Fibroblast of upper back skin (primary cell): ENCODE results near the gene NUTM2A.
"Not testable (repeated sequence)": the region's sequence is repeated elsewhere in the genome, so short reads cannot be mapped to it uniquely, and the experiment has no call there.

Experiments used
- DNase-seq: peaks from one replicate; pipeline ENCODE4 v3.0.0-alpha.2; 2013

The NUTM2A gene, protein sequence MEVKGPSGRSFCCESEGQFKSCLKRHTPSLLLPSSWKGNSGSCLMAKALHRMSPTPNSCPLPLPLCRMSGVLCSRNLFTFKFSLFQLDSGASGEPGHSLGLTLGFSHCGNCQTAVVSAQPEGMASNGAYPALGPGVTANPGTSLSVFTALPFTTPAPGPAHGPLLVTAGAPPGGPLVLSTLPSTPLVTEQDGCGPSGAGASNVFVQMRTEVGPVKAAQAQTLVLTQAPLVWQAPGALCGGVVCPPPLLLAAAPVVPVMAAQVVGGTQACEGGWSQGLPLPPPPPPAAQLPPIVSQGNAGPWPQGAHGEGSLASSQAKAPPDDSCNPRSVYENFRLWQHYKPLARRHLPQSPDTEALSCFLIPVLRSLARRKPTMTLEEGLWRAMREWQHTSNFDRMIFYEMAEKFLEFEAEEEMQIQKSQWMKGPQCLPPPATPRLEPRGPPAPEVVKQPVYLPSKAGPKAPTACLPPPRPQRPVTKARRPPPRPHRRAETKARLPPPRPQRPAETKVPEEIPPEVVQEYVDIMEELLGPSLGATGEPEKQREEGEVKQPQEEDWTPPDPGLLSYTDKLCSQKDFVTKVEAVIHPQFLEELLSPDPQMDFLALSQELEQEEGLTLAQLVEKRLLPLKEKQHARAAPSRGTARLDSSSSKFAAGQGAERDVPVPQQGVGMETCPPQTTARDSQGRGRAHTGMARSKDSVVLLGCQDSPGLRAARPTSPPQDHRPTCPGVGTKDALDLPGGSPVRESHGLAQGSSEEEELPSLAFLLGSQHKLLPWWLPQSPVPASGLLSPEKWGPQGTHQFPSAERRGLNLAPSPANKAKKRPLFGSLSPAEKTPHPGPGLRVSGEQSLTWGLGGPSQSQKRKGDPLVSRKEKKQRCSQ

DNA sequence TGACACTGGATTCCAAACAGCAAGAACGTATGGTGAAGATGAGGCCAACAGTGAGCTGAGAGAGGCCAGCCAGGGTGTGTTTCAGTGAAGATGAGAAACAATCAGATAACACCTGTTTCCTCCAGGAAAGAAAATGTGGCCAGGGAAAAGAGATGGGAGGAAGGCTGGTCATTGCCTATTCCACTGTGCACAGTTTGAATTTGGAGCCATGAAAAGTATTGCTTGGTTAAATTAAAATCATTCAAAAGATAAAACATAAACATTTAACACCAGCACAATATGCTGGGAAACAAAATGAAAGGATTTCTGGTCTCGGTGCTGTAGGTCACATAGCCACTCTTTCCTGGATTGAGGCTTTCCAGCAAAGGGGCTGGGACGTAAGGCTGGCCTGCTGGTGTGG lies at the start of gene NUTM2A:
NUTM2A (plus strand) TSS at position 301 of the 400 bp plus-strand sequence. CDS start 383 bp downstream, outside the sequence.
- not testable (repeated sequence) for DNase-seq

- not testable (repeated sequence) for DNase-seq
Observed at GRCh38 chr10:87177587-87177986, 47.7 kb upstream of the NUTM2A start.

- DNase-seq, result not testable (repeated sequence)
Observed at GRCh38 chr10:87184421-87184820, 40.8 kb upstream of the NUTM2A start.

DNA sequence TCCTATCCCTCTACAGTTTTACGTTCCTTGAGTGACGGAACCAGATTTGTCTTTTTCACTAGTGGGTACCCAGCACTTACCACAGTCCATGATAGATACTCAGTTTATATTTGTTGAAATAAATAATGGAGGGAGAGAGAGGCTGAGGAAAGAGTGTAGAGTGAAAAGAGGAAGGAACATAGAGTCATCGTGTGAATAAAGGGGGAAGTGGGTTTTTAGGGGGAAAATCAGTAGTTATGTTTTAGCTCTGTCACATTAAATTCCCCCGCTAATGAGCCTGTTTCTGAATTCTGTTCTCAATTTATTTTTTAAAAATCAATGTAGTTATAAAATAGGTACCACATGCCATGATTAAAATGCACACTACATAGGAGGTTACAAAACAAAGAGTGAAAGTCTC lies 39.2 kb upstream of the NUTM2A start:
- not testable (repeated sequence) for DNase-seq

GRCh38 chr10:87187573-87187972 lies 37.7 kb upstream of the NUTM2A start:
- not testable (repeated sequence) for DNase-seq

DNA sequence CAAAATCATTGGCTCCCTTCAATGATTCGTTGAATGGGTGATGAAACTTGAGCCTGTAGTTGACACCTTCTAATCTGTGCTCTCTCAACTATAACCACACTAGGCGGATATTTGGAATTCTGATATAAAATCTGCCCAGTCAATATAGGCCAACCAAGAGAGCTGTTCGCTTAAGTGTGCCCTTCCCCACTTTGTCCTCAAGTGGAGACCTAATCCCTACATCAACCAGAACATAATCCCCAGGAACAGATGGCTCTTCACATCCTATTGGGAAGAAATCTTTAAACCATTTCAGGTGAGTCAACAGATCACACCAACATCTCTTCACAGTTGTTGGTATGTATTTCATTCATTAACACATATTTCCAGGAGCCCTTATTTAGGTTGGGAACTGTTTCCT lies 33.4 kb upstream of the NUTM2A start:
- DNase-seq, result not testable (repeated sequence)

DNA sequence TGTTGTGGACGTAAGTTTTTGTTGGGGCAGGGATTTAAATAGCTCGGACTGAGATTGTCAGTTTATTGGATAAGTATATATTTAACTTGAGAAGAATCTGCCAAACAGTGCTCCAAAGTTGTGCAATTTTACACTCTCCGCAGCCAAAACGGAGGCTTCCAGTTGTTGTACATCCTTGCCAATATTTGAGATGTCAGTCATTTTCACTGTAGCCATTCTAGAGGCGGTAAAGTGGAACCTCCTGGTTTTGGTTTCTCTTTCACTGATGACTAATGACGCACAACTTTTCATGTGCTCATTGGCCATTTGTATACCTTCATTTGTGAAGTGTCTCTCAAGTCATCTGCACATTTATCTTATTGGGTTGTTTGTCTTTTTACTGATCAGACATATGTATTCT lies 24.3 kb upstream of the NUTM2A start:
- DNase-seq, result peak; percentile 31

DNA sequence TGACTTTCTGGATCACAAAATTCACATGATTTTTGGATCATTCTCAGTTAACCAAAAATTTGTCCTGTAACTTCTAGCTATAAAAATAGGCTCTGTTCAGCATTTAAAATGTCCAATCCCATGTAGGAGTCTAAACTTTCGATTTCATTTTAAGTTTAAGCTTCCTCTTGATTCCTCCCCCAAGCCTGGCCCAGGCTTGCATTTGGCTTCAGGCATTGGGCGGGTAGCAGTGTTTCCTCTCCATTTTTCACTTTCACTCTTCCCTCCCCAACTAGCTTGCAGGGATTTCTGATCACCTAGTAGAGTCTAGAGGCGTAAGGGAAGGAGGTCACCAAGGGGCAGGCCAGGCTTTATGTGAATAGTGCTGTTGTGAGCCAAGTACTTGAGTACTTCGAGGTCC lies 20.4 kb upstream of the NUTM2A start:
- DNase-seq, result not testable (repeated sequence)

DNA sequence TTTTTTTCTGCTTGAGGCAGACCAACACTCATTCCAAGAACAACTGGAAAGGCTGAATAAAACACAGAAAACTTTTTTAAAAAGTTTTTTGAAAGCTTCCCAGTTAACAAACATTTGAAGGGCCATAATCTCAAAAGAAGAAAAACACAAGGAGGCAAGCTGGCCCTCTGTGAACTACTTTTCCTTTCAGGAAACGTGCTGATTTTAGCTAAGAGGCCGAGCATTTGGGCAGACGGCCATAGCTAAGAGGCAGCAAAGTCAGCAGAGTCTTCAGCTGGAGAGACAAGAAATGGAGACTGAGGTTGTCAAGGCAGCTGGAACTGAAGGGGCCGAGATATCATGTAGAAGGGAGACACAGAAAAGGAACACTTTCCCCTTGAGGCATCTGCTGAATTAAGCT lies 18.3 kb upstream of the NUTM2A start:
- DNase-seq, result not testable (repeated sequence)

DNA sequence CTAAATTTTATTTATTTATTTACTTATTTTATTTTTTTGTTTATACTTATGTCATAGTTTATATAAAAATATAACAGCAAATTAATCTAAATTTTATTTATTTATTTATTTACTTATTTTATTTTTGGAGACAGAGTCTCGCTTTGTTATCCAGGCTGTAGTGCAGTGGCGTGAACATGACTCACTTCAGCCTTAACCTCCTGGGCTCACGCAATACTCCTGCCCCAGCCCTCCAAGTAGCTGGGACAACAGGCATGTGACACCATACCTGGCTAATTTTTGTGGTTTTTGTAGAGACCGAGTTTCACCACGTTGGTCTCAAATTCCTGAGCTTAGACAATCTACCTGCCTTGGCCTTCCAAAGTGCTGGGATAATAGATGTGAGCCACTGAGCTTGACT lies 14.9 kb upstream of the NUTM2A start:
- not testable (repeated sequence) for DNase-seq

DNA sequence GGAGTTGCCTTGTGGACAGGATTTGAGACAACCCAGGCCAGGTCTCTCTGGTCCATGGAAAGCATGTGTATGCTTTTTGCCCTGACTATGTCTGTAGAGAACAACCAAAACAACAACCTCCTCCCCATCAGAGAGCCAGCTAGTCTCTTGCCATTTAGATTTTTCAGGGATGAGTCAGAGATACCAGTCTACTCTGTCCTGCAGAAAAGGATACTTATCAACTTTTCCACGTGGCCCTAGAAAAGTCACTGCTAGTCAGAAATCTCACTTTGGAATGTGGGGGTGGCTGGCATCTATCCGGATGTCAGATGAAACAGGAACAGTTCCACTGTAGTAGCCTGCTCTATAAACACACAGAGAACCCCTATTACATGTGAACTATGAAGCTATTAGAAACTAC lies 13.4 kb upstream of the NUTM2A start:
- DNase-seq, result peak; percentile 11

DNA sequence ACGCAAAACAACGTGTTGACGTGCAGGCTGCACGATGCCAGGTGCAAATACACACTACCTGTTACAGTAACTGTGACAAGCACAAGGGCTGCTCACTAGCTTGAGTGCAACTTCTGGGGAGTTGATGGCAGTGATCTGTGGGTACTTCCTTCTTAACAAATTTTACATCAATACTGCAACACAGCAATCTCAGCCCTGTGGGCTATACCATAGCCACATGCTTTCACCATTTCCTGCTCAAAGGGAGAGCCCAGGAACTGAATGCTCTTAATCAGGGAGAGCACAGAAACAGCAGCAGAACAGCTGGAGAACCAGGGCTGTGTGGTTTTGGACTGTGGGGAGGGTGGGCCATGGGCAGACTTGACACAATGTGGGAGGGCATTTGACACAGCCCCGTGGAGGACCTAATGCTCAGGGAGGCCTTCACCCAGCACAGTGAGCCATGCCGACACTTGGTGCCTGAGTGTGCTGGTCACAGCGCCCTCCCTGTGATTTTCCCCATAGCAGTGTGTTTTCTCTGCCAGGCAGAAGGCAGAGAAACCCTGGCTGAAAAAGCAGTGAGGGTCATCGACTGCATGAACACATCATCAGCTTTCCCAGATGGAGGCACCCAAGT lies 12.0 kb upstream of the NUTM2A start:
- not testable (repeated sequence) for DNase-seq

- not testable (repeated sequence) for DNase-seq
Observed at GRCh38 chr10:87213806-87214205, 11.4 kb upstream of the NUTM2A start.

DNA sequence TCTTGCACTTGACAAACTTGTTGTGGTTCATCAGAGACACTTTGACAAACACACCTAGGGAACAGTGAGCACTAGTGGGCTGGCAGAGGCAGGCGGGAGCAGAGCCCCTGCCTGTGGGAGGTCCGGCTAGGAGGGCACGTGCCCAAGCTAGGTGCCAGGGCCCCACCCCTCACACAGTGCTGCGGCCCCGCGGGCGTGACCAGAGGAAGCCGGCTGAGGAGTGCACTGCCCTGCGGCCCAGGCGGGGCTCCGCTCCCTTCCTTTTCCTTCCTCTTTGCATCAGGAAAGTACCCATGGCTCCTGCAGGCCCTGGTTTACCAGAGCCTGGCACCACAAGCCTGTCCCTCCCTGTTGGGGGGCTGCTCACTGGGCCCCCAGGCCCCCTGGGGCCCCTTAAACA lies 9.1 kb upstream of the NUTM2A start:
- not testable (repeated sequence) for DNase-seq

- not testable (repeated sequence) for DNase-seq
Observed at GRCh38 chr10:87219370-87219769, 5.9 kb upstream of the NUTM2A start.

DNA sequence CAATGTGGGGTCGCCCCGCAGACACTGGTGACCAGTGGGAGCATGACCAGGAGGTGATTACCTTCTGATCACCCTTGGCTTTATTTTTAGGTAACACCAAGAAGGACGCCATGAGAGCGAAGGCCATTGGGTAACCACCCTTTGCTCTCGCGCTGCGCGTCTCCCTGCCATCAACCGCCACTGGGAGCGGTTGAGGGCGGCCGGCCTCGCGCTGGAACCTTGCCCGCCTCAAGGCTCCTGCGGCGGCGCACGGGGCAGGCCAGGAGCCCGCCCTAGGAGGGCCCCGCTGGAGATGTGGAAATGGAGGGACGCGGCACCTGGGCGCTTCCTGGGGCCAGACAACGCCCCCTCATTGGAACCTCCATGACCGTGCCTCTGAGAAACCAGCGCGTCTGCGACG lies 2.5 kb upstream of the NUTM2A start:
- DNase-seq, result not testable (repeated sequence)

DNA sequence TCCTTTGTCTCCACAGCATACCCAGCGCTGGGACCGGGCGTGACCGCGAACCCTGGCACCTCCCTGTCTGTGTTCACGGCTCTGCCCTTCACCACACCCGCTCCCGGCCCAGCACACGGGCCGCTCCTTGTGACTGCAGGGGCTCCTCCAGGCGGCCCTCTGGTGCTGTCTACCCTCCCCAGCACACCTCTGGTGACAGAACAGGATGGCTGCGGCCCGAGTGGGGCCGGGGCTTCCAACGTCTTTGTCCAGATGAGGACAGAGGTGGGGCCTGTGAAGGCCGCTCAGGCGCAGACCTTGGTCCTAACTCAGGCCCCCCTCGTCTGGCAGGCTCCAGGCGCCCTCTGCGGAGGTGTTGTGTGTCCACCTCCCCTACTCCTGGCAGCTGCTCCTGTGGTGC lies 3.0 kb downstream of the NUTM2A start:
- not testable (repeated sequence) for DNase-seq

DNA sequence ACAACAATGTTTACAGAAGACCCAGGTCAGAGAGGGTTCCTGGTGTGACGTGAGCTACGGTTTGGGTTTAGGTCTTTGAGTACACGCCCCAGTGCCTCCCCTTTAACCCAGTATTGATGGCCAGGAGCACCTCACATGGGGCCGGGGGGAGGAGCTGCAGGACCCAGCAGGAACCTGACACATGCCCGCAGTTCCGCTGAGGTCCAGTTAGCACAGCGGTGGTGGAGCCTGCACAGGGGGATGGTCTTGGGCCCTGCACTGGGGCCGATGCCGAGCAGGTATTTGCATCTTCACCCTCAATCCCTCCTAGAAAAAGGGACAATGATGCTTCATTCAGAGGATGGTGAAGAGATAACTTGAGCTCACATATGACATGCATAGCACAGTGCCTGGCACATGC lies 4.0 kb downstream of the NUTM2A start:
- DNase-seq, result not testable (repeated sequence)

DNA sequence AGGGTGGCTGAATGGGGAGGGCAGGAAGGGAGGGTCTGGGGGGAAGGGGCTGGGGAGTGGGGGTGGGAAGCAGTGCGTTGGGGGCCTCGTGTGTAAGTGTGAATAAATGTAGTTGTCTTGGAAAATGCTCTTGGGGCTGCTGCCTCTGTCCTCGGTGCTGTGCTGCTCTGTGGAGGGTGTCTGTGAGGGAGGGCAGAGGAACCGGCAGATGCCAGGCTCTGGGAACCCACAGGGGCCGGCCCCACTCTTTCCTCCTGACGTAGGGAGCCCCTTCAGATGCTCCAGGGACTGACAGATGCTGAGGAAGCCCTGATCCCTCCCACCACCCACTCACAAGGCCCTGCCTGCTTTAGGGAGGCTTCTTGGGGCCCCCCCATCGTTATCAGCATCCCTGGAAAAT lies 9.6 kb downstream of the NUTM2A start:
- DNase-seq, result not testable (repeated sequence)

DNA sequence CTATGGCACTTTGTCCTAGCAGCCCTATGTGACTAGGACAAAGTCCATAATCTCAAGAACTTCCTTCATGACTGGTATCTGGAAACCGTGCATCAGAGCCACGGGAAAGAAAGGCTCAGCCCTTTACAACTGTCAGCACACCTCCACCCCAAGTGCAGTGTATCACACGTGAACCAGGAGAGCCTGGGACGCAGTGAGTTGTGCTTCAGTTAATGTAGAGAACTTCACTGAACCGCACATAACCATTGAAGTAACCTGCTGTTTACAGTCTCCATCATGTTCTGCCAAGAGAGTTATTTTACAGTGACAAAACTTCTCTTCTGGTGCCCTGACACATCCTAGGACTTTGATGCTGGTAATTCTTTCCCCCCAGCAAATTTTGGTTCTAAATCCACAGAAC lies 12.0 kb downstream of the NUTM2A start:
- not testable (repeated sequence) for DNase-seq

- not testable (repeated sequence) for DNase-seq
Observed at GRCh38 chr10:87239346-87239808, 14.1 kb downstream of the NUTM2A start.

DNA sequence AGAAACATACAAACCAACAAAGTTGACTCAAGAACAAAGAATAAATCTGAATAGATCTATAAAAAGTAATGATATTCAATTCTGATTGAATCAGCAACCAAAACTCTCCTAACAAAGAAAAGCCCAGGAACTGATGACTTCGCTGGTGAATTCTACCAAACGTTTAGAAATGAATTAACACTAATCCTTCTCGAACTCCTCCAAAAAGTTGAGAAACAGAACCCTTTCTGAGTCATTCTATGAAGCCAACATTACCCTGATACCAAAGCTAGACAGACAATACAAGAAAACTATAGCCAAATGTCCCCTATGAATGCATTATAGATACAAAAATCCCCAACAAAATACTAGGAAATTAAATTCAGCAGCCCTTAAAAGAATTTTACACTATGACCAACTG lies 16.9 kb downstream of the NUTM2A start:
- not testable (repeated sequence) for DNase-seq

DNA sequence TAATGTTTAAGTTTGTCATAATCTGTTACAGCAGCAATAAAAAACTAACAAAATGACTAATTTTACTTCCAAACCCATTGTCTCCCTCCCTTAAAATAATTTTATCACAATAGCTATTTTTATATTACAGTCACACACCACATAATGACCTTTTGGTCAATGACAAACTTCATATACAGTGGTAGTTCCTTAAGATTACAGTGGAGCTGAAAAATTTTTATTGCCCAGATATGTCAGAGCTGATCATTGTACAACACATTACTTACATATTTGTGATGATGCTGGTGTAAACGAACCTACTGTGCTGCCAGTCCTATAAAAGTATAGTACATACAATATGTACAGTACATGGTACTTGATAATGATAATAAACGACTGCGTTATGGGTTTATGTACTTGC lies 22.1 kb downstream of the NUTM2A start:
- not testable (repeated sequence) for DNase-seq
